Pancreas (tissue), 10 donors: Measurements from ENCODE around the gene TNRC6C. TPM values are rescaled to one million over a fixed set of nuclear protein-coding genes. Genes with fewer than 3 reads are reported as not detected.

Experiments
- ATAC-seq, 4 donors: fragments of 200-7000 bp; cut with Tn5 transposase; one replicate each; pipeline versions ENCODE4 v1.8.0 to v1.9.1; 2020; ENCODE audit warnings: mild to moderate bottlenecking in 4 of 4, moderate library complexity in 4 of 4
- DNase-seq, 6 donors: peaks; one replicate each; pipeline ENCODE4 v3.0.0-alpha.2; 2020
- FAIRE-seq: peaks from 2 replicates; lab custom pipeline; 2012; peaks lifted over from hg19 to GRCh38; lab: Jason Lieb, UNC
- H3K27ac ChIP-seq, 4 donors: fragments of 200-600 bp; sonication (generic); 1 replicate in 3 of 4; 2 replicates in 1 of 4; pipeline versions ENCODE4 v1.5.0 to v1.8.0; 2020
- H3K27me3 ChIP-seq, 4 donors: fragments of 200-600 bp; one replicate each; pipeline ENCODE4 v1.8.0; 2021
- H3K36me3 ChIP-seq, 3 donors: fragments of 200-600 bp; sonication (generic) in 1 of 3; one replicate each; pipeline versions ENCODE4 v1.5.0 to v1.8.0; 2020 to 2021
- H3K4me1 ChIP-seq, 3 donors: fragments of 200-600 bp; one replicate each; pipeline ENCODE4 v1.8.0; 2021
- H3K4me3 ChIP-seq, 4 donors: fragments of 200-600 bp; sonication (generic) in 2 of 4; one replicate each; pipeline versions ENCODE4 v1.5.0 to v1.8.0; 2020 to 2021
- H3K9me3 ChIP-seq, 4 donors: fragments of 200-600 bp; one replicate each; pipeline ENCODE4 v1.8.0; 2021
- WGBS, 2 donors: extraction: QIAGEN DNeasy Blood & Tissue Kit; methylation state at CpG; one replicate each; pipeline ENCODE4 v1.1.7; 2013; 5-methylcytosine and 5-hydroxymethylcytosine counted together
- intact Hi-C, 3 donors: fragments of 100-400 bp; cut with DNase I; formaldehyde crosslinking; loops; one replicate each; pipeline versions ENCODE4 v1.11.1 to v1.14.2; 2022
- polyA plus RNA-seq, 2 donors: library from polyadenylated mRNA; stranded (reverse); fragments of 200-250 nt; gene quantifications; one replicate each; pipeline ENCODE4 v1.2.3, GENCODE V29; 2013
- total RNA-seq, 6 donors: library from RNA; stranded (reverse); fragmentation: NEBNext Ultra II Directional in 4 of 6; extraction: Animal tissue kit (Norgen Biotek cat#: 25700) in 4 of 6; gene quantifications; one replicate each; pipeline versions ENCODE4 v1.2.1 to v1.2.4, GENCODE V29; 2021 to 2023
- TF ChIP-seq, protein P1 (sequence below), 4 donors: fragments of 200-600 bp; sonication (generic) in 3 of 4; IDR thresholded peaks; one replicate each; pipeline versions ENCODE4 v1.5.0 to v1.8.0; 2021; ENCODE audit warnings: antibody characterized with exemption in 4 of 4
- donor health status: healthy with polysubstance abuse.
- donor health status: DM: no; HTN: no; CAD: no; lungs with moderate emphysema.
- donor health status: DM: no; HTN: no; CAD: no.
- donor health status: control.
- donor health status: control.
- donor health status: Bipolar disorder and iron deficiency.
- donor health status: DM: yes; HTN: yes; CAD: no.
- donor health status: DM: no; HTN: no; CAD: no.
- donor health status: DM: no; HTN: no; CAD: no.
- donor health status: DM: yes; HTN: yes; CAD: no.

TNRC6C gene
- total and polyA plus RNA-seq, 8 donors, result 4.0 to 15.5 (median 7.7) TPM

DNA sequence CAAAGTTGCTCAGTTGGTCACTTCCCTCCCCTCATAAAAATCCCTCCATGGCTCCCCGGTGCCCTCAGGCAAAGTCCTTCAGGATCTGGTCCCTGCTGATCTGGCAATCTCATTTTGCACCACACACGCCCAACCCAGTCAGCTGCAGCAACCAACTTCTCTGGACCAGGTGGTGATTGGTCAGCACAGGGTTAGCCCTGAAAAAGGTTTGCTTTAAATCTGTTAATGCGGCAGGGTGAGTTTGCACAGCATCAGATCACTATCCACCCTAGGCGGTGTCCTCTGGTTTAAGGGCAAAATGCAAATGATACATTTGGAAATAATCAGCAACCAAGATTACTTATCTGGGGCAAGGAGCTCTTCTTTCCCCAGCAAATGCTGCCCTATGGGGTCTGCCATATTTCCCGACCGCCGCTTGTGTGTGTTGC is 42.9 kb upstream of the TNRC6C start:
- H3K27ac ChIP-seq, result no peak overlapping the region
- H3K4me1 ChIP-seq, result peaks cover 0 to 10% (median 0%) of the 10 kb centered on the region in 3 donors
- no peak for FAIRE-seq
- H3K9me3 ChIP-seq, result no peaks in the 10 kb centered on the region
- no peak for DNase-seq
- H3K27me3 ChIP-seq, result peaks cover 0 to 8% (median 0%) of the 10 kb centered on the region in 4 donors
- no peak overlapping the region for H3K4me3 ChIP-seq
- H3K36me3 ChIP-seq, result no peaks in the 10 kb centered on the region
- intact Hi-C loops, result no loop called here
- TF ChIP-seq, protein P1, sequence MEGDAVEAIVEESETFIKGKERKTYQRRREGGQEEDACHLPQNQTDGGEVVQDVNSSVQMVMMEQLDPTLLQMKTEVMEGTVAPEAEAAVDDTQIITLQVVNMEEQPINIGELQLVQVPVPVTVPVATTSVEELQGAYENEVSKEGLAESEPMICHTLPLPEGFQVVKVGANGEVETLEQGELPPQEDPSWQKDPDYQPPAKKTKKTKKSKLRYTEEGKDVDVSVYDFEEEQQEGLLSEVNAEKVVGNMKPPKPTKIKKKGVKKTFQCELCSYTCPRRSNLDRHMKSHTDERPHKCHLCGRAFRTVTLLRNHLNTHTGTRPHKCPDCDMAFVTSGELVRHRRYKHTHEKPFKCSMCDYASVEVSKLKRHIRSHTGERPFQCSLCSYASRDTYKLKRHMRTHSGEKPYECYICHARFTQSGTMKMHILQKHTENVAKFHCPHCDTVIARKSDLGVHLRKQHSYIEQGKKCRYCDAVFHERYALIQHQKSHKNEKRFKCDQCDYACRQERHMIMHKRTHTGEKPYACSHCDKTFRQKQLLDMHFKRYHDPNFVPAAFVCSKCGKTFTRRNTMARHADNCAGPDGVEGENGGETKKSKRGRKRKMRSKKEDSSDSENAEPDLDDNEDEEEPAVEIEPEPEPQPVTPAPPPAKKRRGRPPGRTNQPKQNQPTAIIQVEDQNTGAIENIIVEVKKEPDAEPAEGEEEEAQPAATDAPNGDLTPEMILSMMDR (IDR thresholded peaks at IDR 0.05), result no peak
- 21 to 22% methylated on average over 7 of the region's 7 CpGs for WGBS, 2 donors
- ATAC-seq, result no peak

DNA sequence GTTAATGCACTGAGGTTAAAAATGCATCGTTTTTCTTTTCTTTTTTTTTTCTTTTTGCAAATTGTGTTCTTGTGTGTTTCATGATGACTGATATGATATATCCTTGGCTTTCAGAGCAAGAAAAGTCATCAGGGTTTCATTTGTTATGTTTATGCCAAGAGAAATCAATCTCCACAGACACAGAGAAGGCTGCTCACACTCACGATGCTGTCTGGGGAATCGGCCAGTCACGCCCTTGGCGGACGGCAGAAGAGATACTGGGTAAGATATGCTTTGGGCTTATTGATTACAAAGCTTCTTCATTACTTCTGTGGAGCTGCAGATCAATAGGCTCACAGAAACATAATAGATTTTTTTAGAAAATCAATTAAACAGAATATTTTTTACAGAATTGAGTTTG is 42.2 kb upstream of the TNRC6C start:
- Histone ChIP-seq H3K27ac (no peak overlapping the region), H3K9me3 (no peaks in the 10 kb centered on the region), H3K27me3 (peaks cover 0 to 8% (median 0%) of the 10 kb centered on the region in 4 donors), H3K36me3 (no peaks in the 10 kb centered on the region), H3K4me1 (peaks cover 0 to 10% (median 0%) of the 10 kb centered on the region in 3 donors), H3K4me3 (no peak overlapping the region)
- ATAC-seq, result no peak
- whole genome bisulfite sequencing, 2 donors, result 7 to 8% methylated on average over 6 of the region's 6 CpGs
- TF ChIP-seq, protein P1 (IDR thresholded peaks at IDR 0.05), result no peak
- FAIRE-seq, result no peak
- no peak for DNase-seq
- intact Hi-C loops, result no loop called here

DNA sequence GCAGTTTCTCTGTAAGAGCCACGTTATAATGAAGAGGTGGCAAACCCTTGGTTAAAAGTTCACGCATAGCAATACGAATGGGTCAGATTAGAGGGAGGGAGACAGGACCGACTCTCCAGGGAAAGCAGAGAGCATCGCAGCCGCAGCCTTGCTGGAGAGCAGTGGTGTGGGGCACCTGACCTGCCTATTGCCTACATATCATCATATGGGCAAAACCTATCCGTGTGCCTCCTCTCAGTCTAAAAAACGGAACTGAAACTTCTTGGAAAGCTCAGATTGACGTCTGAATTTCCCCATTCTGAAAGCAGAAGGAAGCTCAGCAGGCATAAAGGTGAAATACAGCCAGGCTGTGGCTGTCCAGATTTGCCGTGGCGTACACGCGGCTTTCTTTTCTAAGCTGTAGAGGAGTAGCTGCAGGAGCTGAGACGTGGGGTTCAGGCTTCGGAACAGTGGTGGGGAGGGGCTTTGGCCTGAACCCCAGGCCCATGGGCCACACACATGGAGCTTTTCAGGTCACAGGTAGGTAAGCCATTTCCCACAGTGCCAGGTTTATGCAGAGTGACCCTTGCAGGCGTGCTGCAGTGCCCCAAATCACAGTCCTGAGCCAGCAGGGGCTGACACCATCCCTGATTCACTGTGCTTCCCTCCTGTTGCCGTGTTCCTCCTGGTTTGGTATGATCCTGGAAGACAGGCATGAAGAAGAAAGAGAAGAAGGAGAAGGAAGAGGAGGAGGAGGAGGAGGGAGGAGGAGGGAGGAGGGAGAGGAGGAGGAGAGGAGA is 41.6 kb upstream of the TNRC6C start:
- ATAC-seq (peak in 3 of 4 donors; percentile 22 to 74 (median 71)), DNase-seq (no peak), FAIRE-seq (no peak)
- Histone ChIP-seq H3K27ac (no peak overlapping the region), H3K27me3 (peaks cover 0 to 8% (median under 1%) of the 10 kb centered on the region in 4 donors), H3K4me3 (no peak overlapping the region), H3K4me1 (peaks cover 0 to 10% (median 0%) of the 10 kb centered on the region in 3 donors), H3K9me3 (no peaks in the 10 kb centered on the region), H3K36me3 (no peaks in the 10 kb centered on the region)
- 16 to 21% methylated on average over 17 of the region's 17 CpGs for WGBS, 2 donors
- TF ChIP-seq, protein P1 (IDR thresholded peaks at IDR 0.05), result no peak
- intact Hi-C loops, result no loop called here

DNA sequence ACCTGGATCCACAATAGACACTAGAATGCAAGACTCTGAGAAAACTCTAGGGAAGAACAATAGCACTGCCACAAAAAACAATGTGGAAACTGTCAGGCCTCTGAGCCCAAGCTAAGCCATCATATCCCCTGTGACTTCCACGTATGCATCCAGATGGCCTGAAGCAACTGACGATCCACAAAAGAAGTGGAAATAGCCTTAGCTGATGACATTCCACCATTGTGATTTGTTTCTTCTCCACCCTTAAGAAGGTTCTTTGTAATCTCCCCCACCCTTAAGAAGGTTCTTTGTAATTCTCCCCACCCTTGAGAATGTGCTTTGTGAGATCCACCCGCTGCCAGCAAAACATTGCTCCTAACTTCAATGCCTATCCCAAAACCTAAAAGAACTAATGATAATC is 39.2 kb upstream of the TNRC6C start:
- Histone ChIP-seq H3K4me3 (no peak overlapping the region), H3K9me3 (no peaks in the 10 kb centered on the region), H3K27ac (no peak overlapping the region), H3K27me3 (peaks cover 0 to 4% (median under 1%) of the 10 kb centered on the region in 4 donors), H3K4me1 (peaks cover 0 to 10% (median 0%) of the 10 kb centered on the region in 3 donors), H3K36me3 (no peaks in the 10 kb centered on the region)
- intact Hi-C loops, result no loop called here
- 90 to 92% methylated on average over 3 of the region's 3 CpGs for WGBS, 2 donors
- ATAC-seq (no peak), DNase-seq (no peak), FAIRE-seq (no peak)
- TF ChIP-seq, protein P1 (IDR thresholded peaks at IDR 0.05), result no peak

DNA sequence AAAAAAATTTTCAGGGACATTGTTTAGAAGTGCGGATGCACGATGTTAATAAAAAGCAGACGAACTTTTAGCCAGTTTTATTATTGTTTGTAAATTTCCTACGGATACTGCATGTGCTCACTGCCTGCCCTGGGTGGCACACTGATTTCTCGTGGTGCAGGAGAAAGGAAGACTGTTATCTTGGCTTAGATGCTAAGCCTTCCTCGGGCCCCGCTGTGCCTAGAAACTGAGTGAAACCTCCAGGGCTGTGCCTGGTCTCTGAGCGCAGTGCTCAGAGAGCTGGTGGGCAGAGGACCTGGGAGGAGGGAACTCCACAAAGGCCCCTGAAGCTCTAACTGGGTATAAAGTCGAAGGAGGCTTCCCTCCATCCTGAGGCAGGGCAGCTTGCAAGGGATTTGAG is 35.4 kb upstream of the TNRC6C start:
- no peak for DNase-seq
- Histone ChIP-seq H3K4me1 (no peaks in the 10 kb centered on the region), H3K27ac (no peak overlapping the region), H3K9me3 (no peaks in the 10 kb centered on the region), H3K4me3 (no peak overlapping the region), H3K27me3 (peaks cover 0 to 4% (median 0%) of the 10 kb centered on the region in 4 donors), H3K36me3 (no peaks in the 10 kb centered on the region)
- 55 to 73% methylated on average over 9 of the region's 9 CpGs for WGBS, 2 donors
- no peak for ATAC-seq
- intact Hi-C loops, result loop anchor here in 1 of 3 donors (10.0 kb wide), 1 partner anchor 82 kb away; no protein-coding TSS in a partner anchor
- FAIRE-seq, result no peak
- TF ChIP-seq, protein P1 (IDR thresholded peaks at IDR 0.05), result no peak
